Neural cell (in vitro differentiated cells): ENCODE measurements around the gene DLL1. TPM values are rescaled to one million over a fixed set of nuclear protein-coding genes. Genes with fewer than 3 reads are reported as not detected.

ENCODE experiments used
- H2AFZ ChIP-seq: fragments of 200-600, 300-800 bp; sonication (generic), shearing (Covaris generic); 2 replicates; pipeline ENCODE4 v1.6.0; 2014; ENCODE audit warnings: low read depth, mild to moderate bottlenecking, antibody characterized with exemption, low read length, moderate library complexity
- H3F3A ChIP-seq: fragments of 200-600 bp; shearing (Covaris generic); 2 replicates; pipeline ENCODE4 v1.6.1; 2016; ENCODE audit warnings: mild to moderate bottlenecking, moderate library complexity, mixed read lengths, antibody characterized with exemption, low read length; ENCODE audit not compliant: insufficient read depth, poor library complexity, severe bottlenecking
- H3K27ac ChIP-seq: fragments of 200-600, 300-800 bp; sonication (generic), shearing (Covaris generic); 2 replicates; pipeline ENCODE4 v1.5.1; 2014; ENCODE audit warnings: mild to moderate bottlenecking, low read length, moderate library complexity
- H3K27me3 ChIP-seq: fragments of 300-800, 200-600 bp; sonication (generic), shearing (Covaris generic); 2 replicates; pipeline ENCODE4 v1.6.0; 2014; ENCODE audit warnings: mild to moderate bottlenecking, low read depth, low read length, moderate library complexity; ENCODE audit not compliant: insufficient read depth
- H3K36me3 ChIP-seq: fragments of 300-800, 200-600 bp; sonication (generic), shearing (Covaris generic); 2 replicates; pipeline ENCODE4 v1.5.1; 2014; ENCODE audit warnings: mild to moderate bottlenecking, antibody characterized with exemption, low read length, moderate library complexity; ENCODE audit not compliant: insufficient read depth
- H3K4me2 ChIP-seq: fragments of 300-800, 200-600 bp; sonication (generic), shearing (Covaris generic); 2 replicates; pipeline ENCODE4 v1.6.0; 2014; ENCODE audit warnings: mild to moderate bottlenecking, low read length
- H3K4me3 ChIP-seq: fragments of 300-800, 200-600 bp; sonication (generic), shearing (Covaris generic); 2 replicates; pipeline ENCODE4 v1.5.1; 2014; ENCODE audit warnings: mild to moderate bottlenecking, low read length, moderate library complexity
- H3K79me2 ChIP-seq: fragments of 200-600 bp; shearing (Covaris generic); replicated peaks from 2 replicates; pipeline ENCODE4 v1.6.0; 2014; ENCODE audit warnings: mild to moderate bottlenecking, low read length, moderate library complexity; ENCODE audit not compliant: insufficient read depth
- H3K9ac ChIP-seq: fragments of 300-800, 200-600 bp; sonication (generic), shearing (Covaris generic); 2 replicates; pipeline ENCODE4 v1.6.1; 2016; ENCODE audit warnings: mild to moderate bottlenecking, low read length, mixed read lengths
- H3K9me2 ChIP-seq: fragments of 200-600 bp; shearing (Covaris generic); 2 replicates; pipeline ENCODE4 v1.6.1; 2016; ENCODE audit warnings: mild to moderate bottlenecking, low read length, mixed read lengths; ENCODE audit not compliant: insufficient read depth
- H3K9me3 ChIP-seq: fragments of 200-600, 300-800 bp; sonication (generic), shearing (Covaris generic); 2 replicates; pipeline ENCODE4 v1.6.1; 2016; ENCODE audit warnings: mild to moderate bottlenecking, mixed run types, low read length, moderate library complexity, mixed read lengths
- H4K20me1 ChIP-seq: fragments of 200-600 bp; shearing (Covaris generic); 2 replicates; pipeline ENCODE4 v1.6.1; 2016; ENCODE audit warnings: mild to moderate bottlenecking, mixed run types; ENCODE audit not compliant: insufficient read depth
- CTCF ChIP-seq: fragments of 450-650 bp; IDR thresholded peaks from 2 replicates; pipeline ENCODE4 v1.5.1; 2014; ENCODE audit warnings: antibody characterized with exemption, mild to moderate bottlenecking, moderate library complexity; ENCODE audit not compliant: poor library complexity, severe bottlenecking
- EP300 ChIP-seq: fragments of 450-650 bp; conservative IDR thresholded peaks from 2 replicates; pipeline ENCODE4 v1.6.1; 2014; ENCODE audit warnings: antibody characterized with exemption, mild to moderate bottlenecking, moderate library complexity; ENCODE audit not compliant: poor library complexity, severe bottlenecking
- EZH2 ChIP-seq: fragments of 200-600, 300-800 bp; shearing (Covaris generic), sonication (generic); IDR thresholded peaks from 2 replicates; pipeline ENCODE4 v1.6.1; 2014; ENCODE audit warnings: antibody characterized with exemption, low read length, borderline replicate concordance, mild to moderate bottlenecking; ENCODE audit not compliant: insufficient read depth, poor library complexity, severe bottlenecking
- MXI1 ChIP-seq: fragments of 450-650 bp; conservative IDR thresholded peaks from 2 replicates; pipeline ENCODE4 v1.6.1; 2014; ENCODE audit warnings: antibody characterized with exemption, mild to moderate bottlenecking; ENCODE audit not compliant: poor library complexity, severe bottlenecking
- POLR2AphosphoS5 ChIP-seq: IDR thresholded peaks from 2 replicates; pipeline ENCODE4 v1.6.1; 2012
- RAD21 ChIP-seq: fragments of 450-650 bp; conservative IDR thresholded peaks from 2 replicates; pipeline ENCODE4 v1.6.1; 2014; ENCODE audit warnings: antibody characterized with exemption, mild to moderate bottlenecking, moderate library complexity
- REST ChIP-seq: IDR thresholded peaks from 2 replicates; pipeline ENCODE4 v1.6.1; 2012; ENCODE audit warnings: borderline replicate concordance
- SMC3 ChIP-seq: fragments of 450-650 bp; conservative IDR thresholded peaks from 2 replicates; pipeline ENCODE4 v1.6.1; 2014; ENCODE audit warnings: antibody characterized with exemption, mild to moderate bottlenecking, moderate library complexity; ENCODE audit not compliant: poor library complexity
- TAF1 ChIP-seq: IDR thresholded peaks from 2 replicates; pipeline ENCODE4 v1.6.1; 2012; ENCODE audit warnings: low read depth
- polyA plus RNA-seq: library from polyadenylated mRNA; depleted of rRNA; stranded (reverse); fragments of >200 nt; gene quantifications from 2 replicates; pipeline ENCODE4 v1.2.3, GENCODE V29; 2014

Gene DLL1
- polyA plus RNA-seq, 1 donor from 2014 or later: 26.1 TPM

- H3K27me3 ChIP-seq: no peaks in the 10 kb centered on the region
- H3K27ac ChIP-seq: no peak overlapping the region
- no peaks in the 10 kb centered on the region for H3K9me3 ChIP-seq
- H3K79me2 ChIP-seq: no peaks in the 10 kb centered on the region
- H3K4me3 ChIP-seq: no peak overlapping the region
- H2AFZ ChIP-seq: no peak overlapping the region
- H3K4me2 ChIP-seq: no peak overlapping the region
- no peaks in the 10 kb centered on the region for H3F3A ChIP-seq
- no peaks in the 10 kb centered on the region for H4K20me1 ChIP-seq
- H3K9me2 ChIP-seq: no peaks in the 10 kb centered on the region
- TF ChIP-seq CTCF (no peak), POLR2AphosphoS5 (no peak)
- H3K9ac ChIP-seq: no peak overlapping the region
- H3K36me3 ChIP-seq: peaks cover 6% of the 10 kb centered on the region
Measured at GRCh38 chr6:170329321-170329720, 38.4 kb upstream of the DLL1 start.

- H2AFZ ChIP-seq: no peak overlapping the region
- H3K36me3 ChIP-seq: no peaks in the 10 kb centered on the region
- no peaks in the 10 kb centered on the region for H3K79me2 ChIP-seq
- no peaks in the 10 kb centered on the region for H3K27me3 ChIP-seq
- no peak overlapping the region for H3K4me3 ChIP-seq
- no peaks in the 10 kb centered on the region for H3F3A ChIP-seq
- H3K9me3 ChIP-seq: no peaks in the 10 kb centered on the region
- no peak overlapping the region for H3K4me2 ChIP-seq
- H3K9me2 ChIP-seq: no peaks in the 10 kb centered on the region
- no peaks in the 10 kb centered on the region for H4K20me1 ChIP-seq
- H3K27ac ChIP-seq: no peak overlapping the region
- no peak overlapping the region for H3K9ac ChIP-seq
- no peak for TF ChIP-seq SMC3
- TF ChIP-seq POLR2AphosphoS5: no peak
- TF ChIP-seq MXI1: no peak
- no peak for TF ChIP-seq REST
- no peak for TF ChIP-seq RAD21
- TF ChIP-seq TAF1: no peak
- TF ChIP-seq EP300: no peak
- no peak for TF ChIP-seq CTCF
- TF ChIP-seq EZH2: no peak
Measured at GRCh38 chr6:170317718-170318117, 26.8 kb upstream of the DLL1 start.
